ENCODE results near the gene PNPLA8. TPM values are rescaled to one million over a fixed set of nuclear protein-coding genes. Genes with fewer than 3 reads are reported as not detected.

The PNPLA8 gene
- total and polyA plus RNA-seq, 2 donors from 2014 or later: 17.7 to 33.9 TPM

DNA sequence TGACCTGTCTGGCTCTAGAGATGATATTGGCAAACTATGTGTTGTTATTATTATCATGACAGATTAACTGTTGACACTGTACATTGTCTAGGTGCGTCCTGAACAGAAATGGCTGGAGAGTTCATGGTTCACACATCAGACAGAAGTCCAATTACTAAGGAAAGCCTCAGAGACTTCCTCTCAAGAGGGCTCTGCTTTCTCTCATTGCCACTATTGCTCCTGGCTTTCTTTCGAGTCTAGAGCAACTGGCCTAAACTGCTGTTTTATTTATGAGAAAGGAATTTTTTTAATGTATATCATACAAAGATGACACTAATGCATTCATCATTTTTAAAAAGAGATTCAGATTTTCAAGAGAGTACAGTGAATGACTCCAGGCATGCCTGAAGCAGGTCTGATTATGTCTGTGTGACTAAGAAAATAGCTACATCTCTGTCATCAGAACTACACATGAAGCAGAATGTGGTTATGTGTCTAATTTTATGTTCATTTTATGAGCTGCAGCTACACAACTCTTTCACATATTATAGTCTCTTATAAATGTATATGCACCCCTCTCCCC lies 100.1 kb downstream of the PNPLA8 start:
- no peak for DNase-seq
- H3K4me1 ChIP-seq (ENCODE audit: control insufficient read depth in 2 of 3, insufficient read depth in 2 of 3, low read depth in 1 of 3, low read length in 3 of 3): no peaks in the 10 kb centered on the region
- H3K9ac ChIP-seq (ENCODE audit: low read length in 3 of 3): no peak overlapping the region
- no peak overlapping the region for H3K27ac ChIP-seq (ENCODE audit: low read depth in 2 of 2, low read length in 2 of 2)
- no peaks in the 10 kb centered on the region for H3K36me3 ChIP-seq (ENCODE audit: control insufficient read depth in 2 of 3, insufficient read depth in 3 of 3, low read length in 3 of 3)
- TF ChIP-seq CTCF (IDR thresholded peaks at IDR 0.05; ENCODE audit: borderline replicate concordance, extremely low read depth, insufficient read depth): no peak
- FAIRE-seq: no peak
- H3K4me3 ChIP-seq (ENCODE audit: low read length in 3 of 3): no peak overlapping the region
- H3K9me3 ChIP-seq (ENCODE audit: control insufficient read depth in 2 of 3, insufficient read depth in 1 of 3, low read length in 3 of 3): no peaks in the 10 kb centered on the region
- no peaks in the 10 kb centered on the region for H3K27me3 ChIP-seq (ENCODE audit: control insufficient read depth, insufficient read depth, low read length)
- intact Hi-C loops (cut with DNase I): no loop called here

DNA sequence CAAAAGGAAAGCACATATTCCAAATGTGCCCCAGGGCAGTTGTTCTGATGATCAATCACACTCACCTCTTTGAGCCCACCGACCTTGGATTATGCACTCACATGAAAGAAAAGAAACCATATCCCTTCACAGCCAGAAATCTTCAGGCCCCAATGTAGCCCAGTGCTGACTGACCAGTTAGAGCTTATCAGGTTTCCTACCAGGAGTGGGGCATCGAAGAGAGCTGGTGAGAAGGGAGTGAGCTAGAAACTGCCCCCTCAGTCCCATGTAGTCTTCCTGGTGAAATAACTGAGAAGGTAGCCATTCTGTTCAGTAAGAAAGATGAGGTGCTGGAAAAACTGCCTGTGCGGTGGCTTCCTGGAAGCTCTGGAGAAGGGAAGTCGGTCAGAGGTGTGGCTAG lies 101.9 kb downstream of the PNPLA8 start:
- Histone ChIP-seq H3K9ac (ENCODE audit: low read length in 3 of 3) (no peak overlapping the region), H3K9me3 (ENCODE audit: control insufficient read depth in 2 of 3, insufficient read depth in 1 of 3, low read length in 3 of 3) (no peaks in the 10 kb centered on the region), H3K27me3 (ENCODE audit: control insufficient read depth, insufficient read depth, low read length) (no peaks in the 10 kb centered on the region), H3K4me3 (ENCODE audit: low read length in 3 of 3) (no peak overlapping the region), H3K27ac (ENCODE audit: low read depth in 2 of 2, low read length in 2 of 2) (no peak overlapping the region), H3K4me1 (ENCODE audit: control insufficient read depth in 2 of 3, insufficient read depth in 2 of 3, low read depth in 1 of 3, low read length in 3 of 3) (no peaks in the 10 kb centered on the region), H3K36me3 (ENCODE audit: control insufficient read depth in 2 of 3, insufficient read depth in 3 of 3, low read length in 3 of 3) (no peaks in the 10 kb centered on the region)
- DNase-seq (no peak), FAIRE-seq (no peak)
- no peak for TF ChIP-seq CTCF (IDR thresholded peaks at IDR 0.05; ENCODE audit: borderline replicate concordance, extremely low read depth, insufficient read depth)
- intact Hi-C loops (cut with DNase I): no loop called here

- FAIRE-seq: no peak
- Histone ChIP-seq H3K4me1 (ENCODE audit: control insufficient read depth in 2 of 3, insufficient read depth in 2 of 3, low read depth in 1 of 3, low read length in 3 of 3) (no peaks in the 10 kb centered on the region), H3K4me3 (ENCODE audit: low read length in 3 of 3) (no peak overlapping the region), H3K27me3 (ENCODE audit: control insufficient read depth, insufficient read depth, low read length) (no peaks in the 10 kb centered on the region), H3K36me3 (ENCODE audit: control insufficient read depth in 2 of 3, insufficient read depth in 3 of 3, low read length in 3 of 3) (no peaks in the 10 kb centered on the region), H3K9ac (ENCODE audit: low read length in 3 of 3) (no peak overlapping the region), H3K27ac (ENCODE audit: low read depth in 2 of 2, low read length in 2 of 2) (no peak overlapping the region), H3K9me3 (ENCODE audit: control insufficient read depth in 2 of 3, insufficient read depth in 1 of 3, low read length in 3 of 3) (no peaks in the 10 kb centered on the region)
- no peak for TF ChIP-seq CTCF (IDR thresholded peaks at IDR 0.05; ENCODE audit: borderline replicate concordance, extremely low read depth, insufficient read depth)
- DNase-seq: no peak
- intact Hi-C loops (cut with DNase I): no loop called here
Observed at GRCh38 chr7:108423089-108423989, 102.6 kb downstream of the PNPLA8 start.

Measured in kidney (tissue), 14 donors.